GM19467 (cell line): ENCODE measurements around the gene LTBP2.

Experiments
- ATAC-seq: cut with Tn5 transposase; IDR thresholded peaks from one replicate; pipeline ENCODE4 v1.9.1; 2021; ENCODE audit warnings: mild to moderate bottlenecking, moderate library complexity; ENCODE audit not compliant: unreplicated experiment

The LTBP2 gene

DNA sequence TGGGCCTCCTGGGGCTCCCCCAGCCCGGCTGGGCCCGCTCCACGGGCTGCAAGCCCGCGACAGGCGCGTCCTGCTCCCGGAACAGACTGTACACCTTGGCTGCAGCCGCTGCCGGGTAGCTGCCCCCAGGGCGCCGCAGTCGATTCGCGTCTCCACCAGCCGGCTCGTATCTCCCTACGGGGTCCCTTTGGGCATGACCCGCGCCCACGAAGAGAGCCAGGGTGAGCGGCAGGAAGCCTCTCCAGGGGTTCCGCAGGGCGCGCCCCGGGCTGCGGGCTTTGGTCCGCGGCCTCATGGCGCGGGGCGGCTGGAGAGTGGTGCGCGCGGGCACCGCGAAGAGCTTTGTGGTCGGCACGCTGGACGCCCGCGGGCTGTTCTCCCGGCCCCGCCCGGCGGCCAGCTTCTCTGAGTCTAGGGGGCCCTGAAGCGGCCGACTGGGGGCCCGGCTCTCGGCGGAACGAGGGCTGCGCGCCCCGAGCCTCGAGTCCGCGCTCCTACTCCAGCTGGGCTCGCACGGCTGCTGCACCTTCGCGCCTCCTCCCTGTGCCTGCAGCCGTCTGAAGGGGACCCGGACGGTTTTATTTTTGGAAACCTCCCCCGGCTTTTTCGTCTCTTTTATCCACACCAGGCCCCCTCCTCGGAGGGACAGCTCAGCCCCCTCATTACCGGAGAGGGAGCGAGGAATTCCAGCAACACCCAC, at the start of gene LTBP2:
Gene LTBP2 (minus strand): TSS at position 588 of the 700 bp plus-strand sequence. CDS start 293 bp downstream, at position 295.
- no peak for ATAC-seq

DNA sequence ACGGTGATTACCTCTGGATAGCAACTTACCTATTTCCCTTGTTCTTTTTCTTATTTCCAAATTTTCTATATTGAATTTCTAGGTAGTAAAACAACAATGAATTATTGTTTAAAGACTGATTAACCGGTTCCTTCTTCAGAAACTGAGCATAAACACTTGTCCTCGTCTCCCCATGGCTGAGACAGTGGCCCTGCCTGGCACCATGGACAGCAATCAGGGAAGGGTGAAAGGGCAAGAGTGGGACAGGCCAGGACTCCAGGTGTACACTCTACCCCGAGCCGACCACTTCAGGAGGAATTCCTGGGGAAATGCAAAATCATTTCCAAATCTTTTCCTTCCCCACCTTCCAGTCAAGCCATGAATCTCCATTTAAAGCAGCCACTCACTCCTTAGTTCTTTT, 48.8 kb upstream of the LTBP2 start:
- ATAC-seq, result no peak

DNA sequence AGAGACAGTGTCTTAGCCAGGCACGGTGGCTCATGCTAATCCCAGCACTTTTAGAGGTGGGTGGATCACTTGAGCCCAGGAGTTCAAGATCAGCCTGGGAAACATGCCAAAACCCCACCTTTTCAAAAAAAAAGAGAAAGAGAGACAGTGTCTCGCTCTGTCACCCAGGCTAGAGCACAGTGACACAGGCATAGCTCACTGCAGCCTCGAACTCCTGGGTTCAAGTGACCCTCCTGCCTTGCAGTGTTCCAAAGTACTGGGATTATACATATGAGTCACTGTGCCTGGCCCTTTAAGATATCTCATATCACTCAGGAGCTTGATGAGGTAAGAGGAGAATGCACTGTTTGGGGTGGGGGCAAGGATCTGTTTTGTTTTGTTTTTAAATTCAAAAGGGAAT, 48.1 kb upstream of the LTBP2 start:
- no peak for ATAC-seq

DNA sequence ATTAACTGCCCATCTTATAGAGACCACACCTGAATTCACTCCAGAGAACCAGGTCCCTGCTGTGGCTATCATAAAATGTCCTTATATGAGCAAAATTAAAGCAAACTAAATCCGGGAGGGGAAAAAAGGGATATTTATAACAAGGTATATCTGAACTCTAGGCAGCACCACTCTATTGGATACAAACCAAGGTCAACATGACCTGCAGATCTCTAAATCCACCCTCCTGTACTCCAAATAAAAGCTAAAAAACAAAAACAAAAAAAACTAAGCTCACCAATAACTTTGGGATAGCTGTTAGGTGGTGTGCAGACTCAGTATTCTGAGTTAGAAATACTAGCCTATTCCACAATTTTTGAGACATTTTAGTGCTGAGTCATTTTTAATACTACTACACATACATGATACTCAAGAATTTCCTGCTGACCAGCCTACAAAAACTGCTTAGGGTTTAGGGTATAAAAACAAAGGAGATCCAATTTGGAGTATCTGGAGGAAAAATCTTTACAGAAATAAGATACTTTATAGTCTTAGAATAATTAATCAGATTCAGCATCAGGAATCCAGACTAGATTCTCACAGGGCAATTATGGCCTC, 46.6 kb upstream of the LTBP2 start:
- no peak for ATAC-seq

DNA sequence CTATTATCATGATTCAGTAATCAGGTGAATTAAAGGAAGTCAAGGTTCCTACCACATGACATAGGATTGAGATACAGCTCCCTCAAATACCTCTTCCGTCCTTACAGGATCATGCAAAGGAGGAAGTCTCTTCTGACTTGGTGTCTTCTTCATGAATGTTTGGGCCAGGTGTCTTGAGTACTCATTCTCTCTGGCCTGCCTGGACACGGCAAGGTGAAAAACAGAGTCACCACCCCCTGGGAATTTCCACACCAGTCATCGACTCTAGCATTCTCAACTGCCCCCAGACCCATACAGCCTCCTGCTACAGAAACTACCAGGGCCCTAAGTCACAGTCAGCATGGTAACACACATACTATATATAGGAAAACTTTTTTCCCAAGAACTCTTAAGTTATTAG, 44.9 kb upstream of the LTBP2 start:
- no peak for ATAC-seq

DNA sequence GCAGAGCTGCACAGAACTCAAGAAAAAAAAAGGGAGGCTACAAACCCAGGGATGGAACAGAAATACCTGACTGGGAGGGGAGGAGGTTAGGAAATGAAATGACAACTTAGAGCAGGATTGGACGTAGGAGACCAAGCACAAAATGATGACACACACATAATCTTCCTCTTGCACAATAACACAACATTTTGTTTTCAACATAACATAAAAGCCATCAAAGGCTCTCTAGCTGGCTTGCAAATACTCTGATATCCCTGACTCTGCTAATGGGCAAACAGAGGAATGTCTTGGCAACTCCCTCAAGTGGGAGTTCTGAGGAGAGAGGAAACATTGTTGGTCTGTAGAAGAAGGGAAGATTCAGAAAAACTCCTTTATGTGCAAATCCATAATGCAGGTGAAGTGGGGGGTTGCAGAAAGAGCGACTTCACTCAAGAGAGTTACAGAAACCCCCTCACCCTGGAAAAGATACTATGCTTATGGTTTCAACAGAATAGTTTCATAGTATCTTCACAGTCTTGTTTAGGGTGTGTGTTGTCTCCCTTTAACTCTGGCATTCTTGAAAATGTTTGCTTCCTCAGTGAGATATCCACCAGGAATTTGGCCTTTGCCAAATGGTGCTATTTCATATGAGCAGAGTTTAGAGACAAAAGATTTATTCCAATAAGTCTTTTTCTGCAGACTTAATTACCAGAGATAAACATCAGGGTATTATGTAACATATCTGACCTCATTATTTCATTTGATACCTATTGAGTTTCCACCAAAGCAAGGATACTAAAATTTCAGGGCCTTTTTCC, 43.8 kb upstream of the LTBP2 start:
- no peak for ATAC-seq

DNA sequence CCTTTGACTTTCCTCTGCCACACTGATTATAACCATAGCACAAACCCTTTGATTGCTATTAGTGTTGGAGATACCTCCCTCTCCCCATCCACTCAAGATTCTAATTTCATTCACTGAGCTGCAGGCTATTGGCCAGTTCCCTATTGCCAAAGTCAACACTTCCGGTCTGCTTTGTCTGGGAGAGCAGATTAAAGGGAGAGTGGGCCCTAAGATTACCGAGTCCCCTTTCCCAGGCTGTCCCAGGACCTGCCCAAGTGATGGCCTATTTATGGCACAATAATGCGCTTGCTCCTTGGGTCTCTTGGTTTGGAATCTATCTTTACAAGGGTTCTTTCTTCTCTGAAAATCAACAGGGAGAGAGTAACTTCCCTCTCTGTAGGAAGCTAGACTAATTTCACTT, 42.9 kb upstream of the LTBP2 start:
- ATAC-seq, result no peak

DNA sequence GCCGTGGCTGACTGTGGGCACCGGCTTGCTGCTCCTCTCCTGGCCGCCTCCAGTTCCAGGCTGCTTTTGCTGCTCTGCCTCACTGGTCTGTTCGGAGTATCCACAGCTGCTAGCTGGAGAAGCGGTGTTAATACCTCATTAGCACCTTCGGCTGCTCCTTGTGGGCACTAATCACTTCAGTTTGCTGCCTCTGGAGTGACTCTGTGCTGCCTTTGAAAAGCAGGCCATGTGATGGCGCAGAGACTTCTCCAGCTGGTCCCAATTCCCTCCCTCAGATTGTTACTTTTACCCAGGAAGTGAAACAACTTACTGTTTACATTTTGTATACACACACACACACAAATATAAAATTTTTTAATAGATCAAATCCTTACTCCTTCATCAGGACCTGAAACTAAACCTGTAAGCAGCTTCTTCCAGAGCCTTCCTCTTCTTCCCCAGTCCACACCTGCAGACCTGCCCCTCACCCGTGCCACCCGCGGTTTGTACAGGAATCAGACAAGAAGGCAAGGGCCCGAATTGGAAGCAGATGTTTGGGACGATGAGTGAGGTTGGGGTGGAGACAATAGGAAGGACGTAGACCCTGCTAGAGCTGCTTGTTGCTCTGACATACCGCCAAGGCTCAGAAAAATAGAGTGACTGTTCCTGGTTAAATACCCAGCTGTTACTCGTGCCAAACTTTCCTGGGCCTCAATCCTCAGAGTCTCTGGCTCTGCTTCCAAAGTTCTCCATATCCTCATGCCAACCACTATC, 41.5 kb upstream of the LTBP2 start:
- ATAC-seq, result no peak

DNA sequence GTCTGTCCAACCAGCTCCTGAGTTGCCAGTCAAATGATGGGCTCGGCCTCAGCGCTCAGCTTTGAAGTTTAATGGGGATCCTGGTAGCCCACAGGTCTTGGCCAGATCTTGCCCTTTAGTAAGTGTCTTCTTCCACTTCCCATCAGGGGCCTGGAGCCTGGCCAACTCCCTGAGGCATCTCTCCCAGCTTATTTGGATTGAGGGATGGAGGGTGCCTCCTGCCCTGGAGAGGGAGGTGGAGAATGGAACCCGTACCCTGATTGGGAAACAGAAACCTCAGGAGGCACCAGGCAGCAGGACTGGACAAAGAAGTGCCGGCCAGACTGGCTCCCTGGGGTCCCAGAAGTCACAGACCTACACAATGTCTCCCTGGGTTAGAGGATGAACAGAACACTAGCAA, 40.5 kb upstream of the LTBP2 start:
- ATAC-seq, result no peak

DNA sequence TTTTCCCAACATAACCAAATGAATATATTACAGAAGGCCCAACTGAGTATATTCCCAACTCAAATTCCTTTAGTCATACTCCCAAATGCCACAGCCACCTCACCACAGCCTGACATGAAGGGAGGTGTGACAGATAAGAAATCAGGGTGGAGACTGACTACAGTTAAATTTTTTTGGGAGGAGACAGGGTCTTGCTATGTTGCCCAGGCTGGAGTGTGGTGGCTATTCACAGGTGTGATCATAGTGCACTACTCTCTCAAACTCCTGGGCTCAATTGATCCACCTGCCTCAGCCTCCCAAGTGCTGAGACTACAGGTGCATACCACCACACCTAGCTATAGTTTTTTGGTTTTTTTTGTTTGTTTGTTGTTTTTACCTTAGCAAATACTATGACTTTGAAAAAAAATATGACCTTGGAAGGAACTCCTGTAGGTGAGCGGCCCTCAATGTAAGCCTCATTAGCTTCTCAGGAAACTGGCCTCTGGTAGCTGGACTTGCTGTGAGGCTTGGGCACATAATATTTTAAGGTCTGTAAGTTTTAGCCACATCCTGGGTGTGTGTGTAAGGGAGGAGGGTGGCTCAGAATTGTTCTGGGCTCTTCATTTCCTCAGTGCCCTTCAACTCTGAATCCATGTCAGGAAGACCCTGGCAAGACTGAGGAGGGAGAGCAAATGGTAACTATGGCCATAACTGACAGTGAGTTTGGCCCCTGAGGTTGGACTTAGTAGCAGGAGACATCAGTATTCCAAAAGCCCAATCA, 39.1 kb upstream of the LTBP2 start:
- no peak for ATAC-seq

DNA sequence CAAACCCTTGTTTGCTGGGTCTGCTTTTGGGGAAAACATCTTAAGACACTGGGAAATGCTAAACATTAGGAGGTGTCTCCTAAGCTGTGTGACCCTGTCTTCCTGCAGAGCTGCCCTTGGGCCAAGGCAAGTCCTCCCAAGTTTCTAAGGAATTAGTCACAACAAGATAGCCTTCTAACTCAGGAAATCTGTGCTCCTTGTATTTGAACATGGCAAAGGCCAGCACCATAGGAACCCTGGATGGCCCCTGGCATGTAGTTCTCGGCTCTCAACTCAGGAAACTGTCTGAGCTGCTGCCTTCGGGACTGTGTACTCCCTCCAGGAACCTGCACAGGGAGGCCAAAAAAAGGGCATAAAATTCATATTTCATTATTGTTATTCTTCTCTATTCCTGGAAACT, 37.6 kb upstream of the LTBP2 start:
- ATAC-seq, result no peak

DNA sequence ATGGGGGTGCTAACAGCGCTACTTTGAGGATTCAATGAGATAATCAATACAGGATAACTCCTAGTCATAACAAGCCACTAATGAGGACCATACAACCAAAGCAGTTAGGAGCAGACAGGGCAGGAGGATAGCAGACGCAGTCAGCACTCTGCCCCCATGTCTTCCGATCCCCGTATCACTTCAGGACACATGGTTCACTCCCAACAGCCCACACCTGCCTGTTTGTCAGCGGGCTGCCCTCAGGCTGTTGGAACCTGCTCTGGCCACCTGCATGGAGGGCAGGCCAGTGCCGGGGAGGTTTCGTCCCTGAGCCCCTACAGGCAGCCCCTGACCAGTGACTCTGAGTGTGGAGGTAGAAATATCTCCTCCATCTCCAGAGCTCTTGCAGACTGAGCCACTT, 37.1 kb upstream of the LTBP2 start:
- ATAC-seq, result no peak

DNA sequence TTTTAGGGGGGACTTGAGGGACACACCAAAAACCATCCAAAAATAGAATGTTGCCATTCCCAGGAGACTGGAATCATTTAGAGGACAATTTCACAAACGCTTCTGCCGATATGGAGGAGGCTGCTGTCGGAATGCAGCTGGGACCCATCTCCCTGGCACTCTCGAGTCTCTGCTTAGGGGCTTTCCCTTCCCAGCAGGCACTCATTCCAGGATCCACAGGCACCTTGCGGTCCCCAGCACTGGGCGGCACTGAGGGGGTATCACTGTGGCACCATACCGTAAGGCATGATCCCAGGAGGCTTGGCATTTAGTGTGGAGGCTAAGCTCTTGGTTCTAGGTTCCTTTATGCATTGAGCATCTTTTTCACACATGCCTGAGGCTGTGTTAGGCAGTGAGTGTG, 36.6 kb upstream of the LTBP2 start:
- ATAC-seq, result no peak

DNA sequence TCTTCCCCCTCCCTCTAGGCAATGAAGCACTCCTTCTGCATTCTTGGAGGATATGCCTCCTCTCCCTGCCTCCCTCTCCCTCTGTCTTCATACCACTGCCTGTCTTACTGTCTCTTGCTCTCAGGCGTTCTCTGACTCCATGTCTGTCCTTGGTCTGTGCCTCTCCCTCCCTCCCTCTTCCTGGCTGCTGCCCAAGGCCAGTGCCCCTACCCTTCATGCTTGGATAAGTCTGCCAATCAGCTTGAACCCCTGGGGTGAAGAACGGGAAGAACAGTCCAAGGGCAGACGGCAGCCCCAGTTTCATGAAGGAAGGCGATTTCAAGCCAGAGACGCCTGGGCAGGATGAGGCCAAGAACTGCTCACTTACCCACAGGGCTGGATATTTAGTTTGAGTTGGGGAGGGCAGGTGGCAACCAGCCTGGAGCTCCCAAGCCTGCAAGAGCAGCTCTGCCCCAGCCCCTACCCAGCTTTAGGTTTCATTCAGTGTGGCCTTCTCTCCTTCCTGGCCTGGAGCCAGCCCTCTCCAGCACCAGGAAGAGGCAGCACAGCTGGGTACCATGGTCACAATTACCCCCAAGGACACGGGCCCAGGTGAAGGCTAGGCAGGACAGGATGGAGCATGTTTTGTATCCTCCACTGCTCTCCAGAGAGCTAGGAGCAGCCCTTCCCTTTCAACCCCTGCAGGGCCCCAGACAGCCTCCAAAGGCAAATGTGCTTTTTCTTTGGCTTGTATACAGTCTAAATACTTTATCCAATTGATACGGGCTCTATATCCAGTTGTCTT, 35.8 kb upstream of the LTBP2 start:
- no peak for ATAC-seq

DNA sequence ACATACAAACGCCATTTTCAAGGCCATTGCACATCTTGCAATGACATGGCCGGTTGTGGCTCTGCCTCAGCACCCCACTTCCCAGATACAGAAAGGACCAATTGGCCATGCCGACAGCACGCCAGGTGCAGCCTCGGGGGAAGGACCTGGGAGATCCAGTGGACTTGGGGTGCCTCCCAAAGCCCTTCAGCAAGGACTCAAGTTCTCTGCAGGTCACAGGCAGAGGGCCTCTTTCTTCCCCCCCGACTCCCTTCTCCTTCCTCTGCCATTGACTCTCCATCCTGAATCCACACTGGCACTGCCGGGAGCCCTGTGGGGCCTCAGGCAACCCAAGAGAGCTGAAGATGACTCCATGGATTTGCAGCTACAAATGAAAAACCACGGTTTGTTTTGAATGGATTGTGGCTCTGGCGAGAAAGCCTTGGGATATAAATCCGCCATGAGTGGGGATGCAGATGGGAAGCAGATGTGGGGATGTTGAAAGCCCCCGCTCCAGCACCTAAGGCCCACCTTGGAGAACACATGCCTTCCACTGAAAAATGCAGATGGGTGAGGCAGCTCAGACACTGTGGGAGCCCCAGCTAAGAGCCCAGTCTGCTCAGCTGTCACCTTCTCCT, 35.1 kb upstream of the LTBP2 start:
- no peak for ATAC-seq

DNA sequence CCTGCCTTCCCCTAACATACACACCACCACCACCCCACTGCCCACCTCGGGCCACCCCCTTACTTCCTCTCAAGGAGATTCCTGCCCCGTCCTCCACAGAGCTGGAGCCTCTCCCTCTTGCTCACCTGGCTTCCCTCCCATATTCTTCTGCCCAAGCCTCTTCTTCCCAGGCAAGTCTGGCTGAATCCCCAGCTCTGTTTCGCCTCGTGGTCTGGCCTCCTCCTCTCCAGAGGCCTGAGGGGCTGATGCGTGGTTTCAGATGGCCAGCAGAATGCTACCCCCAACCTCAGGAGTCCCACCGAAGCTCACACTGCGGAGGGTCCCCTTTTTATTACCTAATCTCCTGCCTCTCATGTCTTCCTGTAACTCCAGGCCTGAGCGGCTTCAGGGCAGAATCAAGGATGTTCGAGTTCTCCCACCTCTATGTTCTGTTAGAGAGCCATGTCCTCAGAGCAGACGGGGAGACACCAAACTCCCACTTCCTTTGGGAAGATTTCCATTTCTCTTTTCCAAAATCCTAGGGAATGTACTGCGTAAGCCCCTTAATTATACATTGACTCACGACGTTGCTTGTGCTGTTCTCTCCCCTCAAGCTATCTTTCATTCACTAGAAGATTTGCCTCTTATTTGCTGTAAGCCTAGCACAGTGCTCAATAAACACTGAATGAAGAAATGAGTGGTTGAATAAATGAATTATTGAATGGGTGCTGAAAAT, 33.9 kb upstream of the LTBP2 start:
- ATAC-seq, result no peak

DNA sequence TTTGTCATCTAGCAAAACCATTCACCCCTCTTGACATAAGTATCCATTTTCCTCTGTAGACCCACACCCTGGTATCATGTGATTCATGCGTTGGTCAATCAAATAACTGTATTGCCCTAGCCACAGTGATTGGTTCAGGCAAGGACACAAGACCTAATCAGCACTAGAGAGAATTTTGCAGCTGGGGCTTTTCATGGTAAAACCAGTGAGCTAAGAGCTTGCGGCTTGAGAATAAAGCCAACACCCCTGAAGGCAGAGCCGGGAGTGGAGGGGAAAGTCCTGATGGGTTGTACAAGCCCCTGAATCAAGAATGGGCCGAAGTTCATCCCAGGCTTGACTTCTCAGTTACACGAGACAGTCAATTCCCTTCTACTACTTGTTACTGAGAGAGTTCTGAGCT, 33.2 kb upstream of the LTBP2 start:
- no peak for ATAC-seq

DNA sequence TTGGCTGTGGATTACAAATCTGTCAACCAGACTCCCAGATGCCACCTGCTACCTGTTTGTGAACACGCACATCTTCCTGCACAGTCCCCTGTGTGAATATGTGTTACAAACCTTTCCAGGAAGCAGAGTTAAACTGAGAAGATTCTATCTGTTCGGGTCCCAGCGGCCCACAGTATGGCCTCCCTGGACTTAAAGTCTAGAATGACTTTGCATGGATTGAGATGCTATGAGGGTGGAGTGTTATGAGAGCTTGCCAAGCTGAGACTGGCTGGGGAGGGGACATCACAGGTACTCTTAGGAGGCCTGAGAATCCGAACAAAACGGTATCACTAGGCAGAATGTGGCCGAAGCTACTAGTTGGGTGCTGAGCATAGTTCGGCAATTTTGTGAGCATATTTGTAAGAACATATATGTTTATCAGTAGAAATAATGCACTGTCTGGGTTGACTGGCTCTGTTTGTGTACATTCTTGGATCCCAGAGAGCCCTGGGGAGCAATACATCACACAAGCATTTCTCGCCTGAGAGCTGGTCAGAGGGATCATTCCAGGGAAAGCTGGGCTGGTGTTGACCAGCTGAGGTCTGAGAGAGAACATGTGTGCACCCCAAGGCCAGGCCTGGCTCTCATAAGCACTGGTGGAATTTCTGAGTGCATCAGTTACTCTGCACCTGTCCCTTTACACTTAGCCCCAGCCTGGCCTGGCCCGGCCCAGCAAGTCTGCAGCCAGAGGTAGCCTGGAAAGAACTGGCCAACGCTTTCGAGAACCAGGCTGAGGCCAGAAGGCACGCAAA, 29.8 kb upstream of the LTBP2 start:
- ATAC-seq, result no peak
